Esophagus muscularis mucosa (tissue), 4 donors: ENCODE results near the gene RALGAPA1. TPM values are rescaled to one million over a fixed set of nuclear protein-coding genes. Genes with fewer than 3 reads are reported as not detected.
"Not testable (repeated sequence)": the region's sequence is repeated elsewhere in the genome, so short reads cannot be mapped to it uniquely, and the experiment has no call there.

ENCODE experiments used
- DNase-seq: peaks from one replicate; pipeline ENCODE4 v3.0.0-alpha.2; 2017; ENCODE audit errors: extremely low spot score
- H3K27ac ChIP-seq, 4 donors: fragments of 200-600 bp; sonication (generic); replicated peaks in 1 of 4; 1 replicate in 3 of 4; 2 replicates in 1 of 4; pipeline ENCODE4 v1.5.1; 2016 to 2019; ENCODE audit warnings: mild to moderate bottlenecking in 1 of 4
- H3K27me3 ChIP-seq, 4 donors: fragments of 200-600 bp; sonication (generic); one replicate each; pipeline versions ENCODE4 v1.5.1 to v1.6.0; 2016 to 2019
- H3K36me3 ChIP-seq, 4 donors: fragments of 200-600 bp; sonication (generic); one replicate each; pipeline ENCODE4 v1.5.1; 2016 to 2019
- H3K4me1 ChIP-seq, 4 donors: fragments of 200-600 bp; sonication (generic); one replicate each; pipeline ENCODE4 v1.5.1; 2016 to 2019
- H3K4me3 ChIP-seq, 4 donors: fragments of 200-600 bp; sonication (generic); 1 replicate in 2 of 4; 2 replicates in 2 of 4; pipeline ENCODE4 v1.5.1; 2016 to 2019; ENCODE audit warnings: mild to moderate bottlenecking in 4 of 4, moderate library complexity in 1 of 4
- H3K9me3 ChIP-seq, 4 donors: fragments of 200-600 bp; sonication (generic); 1 replicate in 3 of 4; 2 replicates in 1 of 4; pipeline ENCODE4 v1.5.1; 2016 to 2019
- CTCF ChIP-seq, 3 experiments: fragments of 200-600 bp in 2 of 3; fragments of 450-650 bp in 1 of 3; sonication (generic) in 2 of 3; IDR thresholded peaks; one replicate each; pipeline ENCODE4 v1.5.1; 2017 to 2019; ENCODE audit warnings: antibody characterized with exemption in 3 of 3, mild to moderate bottlenecking in 2 of 3, moderate library complexity in 1 of 3
- EP300 ChIP-seq: sonication (generic); formaldehyde crosslinking; IDR thresholded peaks from one replicate; pipeline ENCODE4 v1.6.1; 2017; ENCODE audit warnings: antibody characterized with exemption
- POLR2A ChIP-seq: fragments of 450-650 bp; IDR thresholded peaks from one replicate; pipeline ENCODE4 v1.6.1; 2017; ENCODE audit warnings: antibody characterized with exemption, moderate library complexity, mild to moderate bottlenecking, low read depth
- POLR2AphosphoS5 ChIP-seq, 2 donors: sonication (generic); formaldehyde crosslinking; IDR thresholded peaks; one replicate each; pipeline ENCODE4 v1.6.1; 2017; ENCODE audit warnings: antibody characterized with exemption in 2 of 2
- whole genome bisulfite sequencing: methylation state at CpG from one replicate; pipeline ENCODE4 v1.1.5; 2018; 5-methylcytosine and 5-hydroxymethylcytosine counted together
- intact Hi-C: fragments of 100-400 bp; cut with DNase I; formaldehyde crosslinking; loops from one replicate; pipeline ENCODE4 v1.15.1; 2023
- total RNA-seq, 4 donors: library from RNA; depleted of rRNA; stranded (reverse); fragments of >200 nt; gene quantifications; one replicate each; pipeline versions ENCODE4 v1.1.0 to v1.2.1, GENCODE V29; 2016

RALGAPA1 gene
- total RNA-seq, 4 donors from 2014 or later, result 48.2 to 77.7 (median 52.1) TPM

- no peak overlapping the region for H3K4me3 ChIP-seq
- WGBS, result 89% methylated on average over 2 of the region's 2 CpGs
- H3K9me3 ChIP-seq, result peaks cover 0 to 7% (median 0%) of the 10 kb centered on the region in 4 donors
- H3K4me1 ChIP-seq, result peaks cover 0 to 11% (median 9%) of the 10 kb centered on the region in 4 donors
- no peaks in the 10 kb centered on the region for H3K27me3 ChIP-seq
- TF ChIP-seq POLR2A, result no peak
- TF ChIP-seq EP300, result no peak
- no peak for TF ChIP-seq POLR2AphosphoS5 (IDR thresholded peaks at IDR 0.05)
- TF ChIP-seq CTCF (IDR thresholded peaks at IDR 0.05), result no peak
- no peak for DNase-seq
- intact Hi-C loops, result no loop called here
- H3K36me3 ChIP-seq, result peaks cover 4 to 79% (median 32%) of the 10 kb centered on the region in 4 donors
- H3K27ac ChIP-seq, result no peak overlapping the region
Observed at GRCh38 chr14:35637269-35637668, 171.8 kb downstream of the RALGAPA1 start.

- 21% methylated on average over 1 of the region's 1 CpG for WGBS
- no peaks in the 10 kb centered on the region for H3K9me3 ChIP-seq
- no peak for TF ChIP-seq POLR2AphosphoS5 (IDR thresholded peaks at IDR 0.05)
- no peak for TF ChIP-seq POLR2A
- no peak for TF ChIP-seq EP300
- no peak for TF ChIP-seq CTCF (IDR thresholded peaks at IDR 0.05)
- H3K4me3 ChIP-seq, result no peak overlapping the region
- intact Hi-C loops, result no loop called here
- no peaks in the 10 kb centered on the region for H3K27me3 ChIP-seq
- DNase-seq, result no peak
- H3K36me3 ChIP-seq, result peaks cover 0 to 40% (median 23%) of the 10 kb centered on the region in 4 donors
- H3K4me1 ChIP-seq, result peaks cover 0 to 13% (median 11%) of the 10 kb centered on the region in 4 donors
- H3K27ac ChIP-seq, result peak overlapping the region in 1 of 4 donors; percentile 51
Observed at GRCh38 chr14:35632676-35633075, 176.4 kb downstream of the RALGAPA1 start.

- WGBS, result 89% methylated on average over 3 of the region's 3 CpGs
Observed at GRCh38 chr14:35632271-35632670, 176.8 kb downstream of the RALGAPA1 start.

GRCh38 chr14:35631071-35631805 is 177.9 kb downstream of the RALGAPA1 start:
- no peaks in the 10 kb centered on the region for H3K9me3 ChIP-seq
- H3K27me3 ChIP-seq, result no peaks in the 10 kb centered on the region
- H3K36me3 ChIP-seq, result peaks cover 0 to 34% (median 14%) of the 10 kb centered on the region in 4 donors
- H3K4me1 ChIP-seq, result peaks cover 0 to 13% (median 11%) of the 10 kb centered on the region in 4 donors
- intact Hi-C loops, result no loop called here
- TF ChIP-seq CTCF (IDR thresholded peaks at IDR 0.05) (no peak), POLR2A (no peak), POLR2AphosphoS5 (IDR thresholded peaks at IDR 0.05) (no peak), EP300 (no peak)
- WGBS, result 91% methylated on average over 2 of the region's 2 CpGs
- no peak overlapping the region for H3K27ac ChIP-seq
- DNase-seq, result no peak
- no peak overlapping the region for H3K4me3 ChIP-seq

More at GRCh38 chr14:35632271-35632670, 176.8 kb downstream of the RALGAPA1 start:
- intact Hi-C loops, result no loop called here
- Histone ChIP-seq H3K27me3 (no peaks in the 10 kb centered on the region), H3K36me3 (peaks cover 0 to 36% (median 21%) of the 10 kb centered on the region in 4 donors), H3K4me1 (peaks cover 0 to 13% (median 11%) of the 10 kb centered on the region in 4 donors), H3K27ac (peak overlapping the region in 1 of 4 donors; percentile 44), H3K4me3 (no peak overlapping the region), H3K9me3 (no peaks in the 10 kb centered on the region)
- TF ChIP-seq POLR2A, result no peak
- TF ChIP-seq EP300, result no peak
- DNase-seq, result no peak

- WGBS, result 88% methylated on average over 3 of the region's 3 CpGs
- Histone ChIP-seq H3K4me1 (peaks cover 0 to 13% (median 11%) of the 10 kb centered on the region in 4 donors), H3K27me3 (no peaks in the 10 kb centered on the region), H3K36me3 (peaks cover 0 to 35% (median 12%) of the 10 kb centered on the region in 4 donors), H3K9me3 (no peaks in the 10 kb centered on the region), H3K27ac (no peak overlapping the region), H3K4me3 (no peak overlapping the region)
- DNase-seq, result no peak
- TF ChIP-seq CTCF (IDR thresholded peaks at IDR 0.05) (no peak), POLR2AphosphoS5 (IDR thresholded peaks at IDR 0.05) (no peak), EP300 (no peak), POLR2A (no peak)
- intact Hi-C loops, result no loop called here
Observed at GRCh38 chr14:35628989-35629388, 180.1 kb downstream of the RALGAPA1 start.

GRCh38 chr14:35626947-35627346 is 182.1 kb downstream of the RALGAPA1 start:
- H3K4me3 ChIP-seq, H3K4me1 ChIP-seq, intact Hi-C loops, H3K27ac ChIP-seq, H3K27me3 ChIP-seq, H3K9me3 ChIP-seq, DNase-seq: not testable (repeated sequence)
- H3K36me3 ChIP-seq, result peaks cover 2 to 37% (median 18%) of the 10 kb centered on the region in 4 donors
- WGBS, result 78% methylated on average over 2 of the region's 2 CpGs

GRCh38 chr14:35621996-35622395 is 187.1 kb downstream of the RALGAPA1 start:
- intact Hi-C loops, H3K27me3 ChIP-seq, H3K27ac ChIP-seq, DNase-seq, H3K9me3 ChIP-seq, H3K4me1 ChIP-seq, H3K4me3 ChIP-seq: not testable (repeated sequence)
- WGBS, result 97% methylated on average over 4 of the region's 4 CpGs
- peaks cover 4 to 42% (median 19%) of the 10 kb centered on the region in 4 donors for H3K36me3 ChIP-seq

GRCh38 chr14:35619998-35620397 is 189.1 kb downstream of the RALGAPA1 start:
- H3K9me3 ChIP-seq, intact Hi-C loops, H3K27me3 ChIP-seq, DNase-seq, H3K27ac ChIP-seq, H3K4me1 ChIP-seq, H3K4me3 ChIP-seq: not testable (repeated sequence)
- H3K36me3 ChIP-seq, result peaks cover 4 to 33% (median 11%) of the 10 kb centered on the region in 4 donors
- WGBS, result 91% methylated on average over 6 of the region's 6 CpGs
